K562 (cell line): ENCODE measurements around the gene RIPPLY3. TPM values are rescaled to one million over a fixed set of nuclear protein-coding genes. Genes with fewer than 3 reads are reported as not detected.
A peak's percentile ranks its signal among the peaks of the same experiment; 100 is the strongest.

Experiments
- CAMTA2 ChIP-seq: fragments of 250-450 bp; sonication (Bioruptor Pico); conservative IDR thresholded peaks from 2 replicates; pipeline ENCODE4 v1.5.1; 2022
- CBFA2T3 ChIP-seq: fragments of 450-650 bp; IDR thresholded peaks from 2 replicates; pipeline ENCODE4 v1.6.1; 2017
- ELK3 ChIP-seq: fragments of 450-650 bp; formaldehyde crosslinking; IDR thresholded peaks from 2 replicates; pipeline ENCODE4 v1.4.0; 2020; ENCODE audit warnings: mild to moderate bottlenecking
- ESRRB ChIP-seq: fragments of 250-450 bp; sonication (Bioruptor Pico); IDR thresholded peaks from 2 replicates; pipeline ENCODE4 v1.5.0; 2020; ENCODE audit warnings: mild to moderate bottlenecking, moderate library complexity, borderline replicate concordance
- HNRNPL ChIP-seq: fragments of 200-400 bp; formaldehyde crosslinking; IDR thresholded peaks from 2 replicates; pipeline ENCODE4 v1.6.1; 2017; ENCODE audit warnings: low read depth, mild to moderate bottlenecking, low read length
- MAFF ChIP-seq: IDR thresholded peaks from 2 replicates; pipeline ENCODE4 v1.6.1; 2012; ENCODE audit warnings: low read length, improper control_type of control experiment
- MLLT1 ChIP-seq, 2 experiments: fragments of 450-650 bp; IDR thresholded peaks; 2 replicates each; pipeline ENCODE4 v1.6.1; 2016
- PBX2 ChIP-seq, 2 experiments: IDR thresholded peaks in 1 of 2; conservative IDR thresholded peaks in 1 of 2; 2 replicates each; pipeline ENCODE4 v1.6.1; 2016; ENCODE audit warnings: low read depth in 2 of 2, mild to moderate bottlenecking in 1 of 2, missing compliant biosample characterization in 1 of 2, missing genetic modification characterization in 1 of 2, moderate library complexity in 1 of 2
- RAD51 ChIP-seq: fragments of 450-650 bp; IDR thresholded peaks from 2 replicates; pipeline ENCODE4 v1.7.1; 2016; ENCODE audit warnings: low read depth, mild to moderate bottlenecking, borderline replicate concordance
- SETDB1 ChIP-seq: IDR thresholded peaks from one replicate; pipeline ENCODE4 v1.6.1; 2012; ENCODE audit warnings: low read length, control low read depth, inconsistent platforms
- SRSF3 ChIP-seq: fragments of 200-400 bp; formaldehyde crosslinking; IDR thresholded peaks from 2 replicates; pipeline ENCODE4 v1.6.1; 2016; ENCODE audit warnings: mild to moderate bottlenecking, low read length, moderate library complexity; ENCODE audit not compliant: insufficient read depth
- TAF1 ChIP-seq: IDR thresholded peaks from 2 replicates; pipeline ENCODE4 v1.6.1; 2011; ENCODE audit warnings: mild to moderate bottlenecking, low read length, moderate library complexity; ENCODE audit not compliant: insufficient read depth, control insufficient read depth, severe bottlenecking; ENCODE audit errors: extremely low read depth
- TFAM ChIP-seq: fragments of 250-450 bp; sonication (Bioruptor Pico); conservative IDR thresholded peaks from 2 replicates; pipeline ENCODE4 v1.5.0; 2021; ENCODE audit warnings: mild to moderate bottlenecking, moderate library complexity
- TRIM24 ChIP-seq, 2 experiments: fragments of 450-650 bp; IDR thresholded peaks; 2 replicates each; pipeline ENCODE4 v1.6.1; 2016
- WHSC1 ChIP-seq: IDR thresholded peaks from one replicate; pipeline ENCODE4 v1.6.1; 2012; ENCODE audit warnings: low read length, control low read depth, inconsistent platforms
- ZBED1 ChIP-seq: IDR thresholded peaks from 2 replicates; pipeline ENCODE4 v1.6.1; 2014
- ZC3H11A ChIP-seq: IDR thresholded peaks from 2 replicates; pipeline ENCODE4 v1.6.1; 2012; ENCODE audit warnings: low read depth, low read length, improper control_type of control experiment
- ZNF23 ChIP-seq: fragments of 250-450 bp; sonication (Bioruptor Pico); IDR thresholded peaks from 2 replicates; pipeline ENCODE4 v1.4.0; 2020; ENCODE audit warnings: mild to moderate bottlenecking
- ZNF584 ChIP-seq: fragments of 200-800 bp; sonication (Bioruptor generic); IDR thresholded peaks from 2 replicates; pipeline ENCODE4 v1.6.1; 2016; ENCODE audit warnings: low read depth, mild to moderate bottlenecking, missing genetic modification characterization, missing compliant biosample characterization
- ZNF586 ChIP-seq: fragments of 450-650 bp; formaldehyde crosslinking; conservative IDR thresholded peaks from 2 replicates; pipeline ENCODE4 v1.4.0; 2020; ENCODE audit warnings: mild to moderate bottlenecking, moderate library complexity
- polyA plus RNA-seq, 8 experiments: library from polyadenylated mRNA; depleted of rRNA in 4 of 8; stranded (reverse) in 5 of 8; unstranded in 3 of 8; fragments of >200 nt; fragmentation: Nextera tagmentation in 2 of 8; fragmentation: Illumina TruSeq in 1 of 8; extraction: Ambion mirVana in 2 of 8; extraction: Trizol in 1 of 8; gene quantifications; 2 replicates each; pipeline versions ENCODE4 v1.2.1 to v1.2.3, GENCODE V29; 2011 to 2014; ENCODE audit warnings: inconsistent platforms in 1 of 8, missing spikeins in 1 of 8
- total RNA-seq, 7 experiments: library from RNA; depleted of rRNA in 6 of 7; stranded (reverse); fragments of >200 nt in 6 of 7; fragmentation: Illumina TruSeq in 2 of 7; extraction: Trizol in 2 of 7; gene quantifications; 2 replicates each; pipeline versions ENCODE4 v1.2.1 to v1.2.3, GENCODE V29; 2011 to 2021; ENCODE audit warnings: low replicate concordance in 1 of 7
- TF ChIP-seq, protein P1 (sequence below): fragments of 250-450 bp; sonication (Bioruptor Pico); IDR thresholded peaks from 2 replicates; pipeline ENCODE4 v1.9.0; 2021; ENCODE audit warnings: mild to moderate bottlenecking
- TF ChIP-seq, protein P2 (sequence below): fragments of 450-650 bp; IDR thresholded peaks from one replicate; pipeline ENCODE4 v1.6.1; 2018; ENCODE audit warnings: mild to moderate bottlenecking, moderate library complexity; ENCODE audit not compliant: partially characterized antibody

Gene RIPPLY3
- total and polyA plus RNA-seq, 9 of the 15 experiments (the other 6 are each of a cell fraction or from before 2014, with no cell fraction given) = not detected

GRCh38 chr21:37017951-37018679 lies 11.6 kb downstream of the RIPPLY3 start (continued):
- TF ChIP-seq PBX2 (CRISPR knock-in tag; IDR thresholded peaks at IDR 0.05; ENCODE audit: low read depth) = no peak
- TF ChIP-seq PBX2 (tag; conservative IDR thresholded peaks at IDR 0.05; ENCODE audit: low read depth) = peak; percentile 62
- no peak for TF ChIP-seq WHSC1
- peak; percentile 63 for TF ChIP-seq RAD51
- peak; percentile 56; the same call in 1 of the 2 replicates for TF ChIP-seq MAFF
- TF ChIP-seq, protein P1, sequence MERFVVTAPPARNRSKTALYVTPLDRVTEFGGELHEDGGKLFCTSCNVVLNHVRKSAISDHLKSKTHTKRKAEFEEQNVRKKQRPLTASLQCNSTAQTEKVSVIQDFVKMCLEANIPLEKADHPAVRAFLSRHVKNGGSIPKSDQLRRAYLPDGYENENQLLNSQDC (CRISPR knock-in tag) = no peak
- peak in 1 of 2 experiments; percentile 62; a peak in 1 of 4 replicates for TF ChIP-seq TRIM24 (IDR thresholded peaks at IDR 0.05)
- TF ChIP-seq, protein P2, sequence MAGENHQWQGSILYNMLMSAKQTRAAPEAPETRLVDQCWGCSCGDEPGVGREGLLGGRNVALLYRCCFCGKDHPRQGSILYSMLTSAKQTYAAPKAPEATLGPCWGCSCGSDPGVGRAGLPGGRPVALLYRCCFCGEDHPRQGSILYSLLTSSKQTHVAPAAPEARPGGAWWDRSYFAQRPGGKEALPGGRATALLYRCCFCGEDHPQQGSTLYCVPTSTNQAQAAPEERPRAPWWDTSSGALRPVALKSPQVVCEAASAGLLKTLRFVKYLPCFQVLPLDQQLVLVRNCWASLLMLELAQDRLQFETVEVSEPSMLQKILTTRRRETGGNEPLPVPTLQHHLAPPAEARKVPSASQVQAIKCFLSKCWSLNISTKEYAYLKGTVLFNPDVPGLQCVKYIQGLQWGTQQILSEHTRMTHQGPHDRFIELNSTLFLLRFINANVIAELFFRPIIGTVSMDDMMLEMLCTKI = no peak
- TF ChIP-seq MLLT1 (IDR thresholded peaks at IDR 0.05) = no peak
- no peak for TF ChIP-seq CAMTA2 (CRISPR knock-in tag)
- TF ChIP-seq SETDB1 = no peak
- no peak for TF ChIP-seq ESRRB (CRISPR knock-in tag)
- TF ChIP-seq CBFA2T3 = peak; percentile 87
- no peak for TF ChIP-seq SRSF3
- no peak for TF ChIP-seq ELK3 (CRISPR knock-in tag)
- no peak for TF ChIP-seq TAF1
- TF ChIP-seq ZNF23 (CRISPR knock-in tag) = no peak
- TF ChIP-seq HNRNPL = no peak
- TF ChIP-seq ZNF586 = no peak
- no peak for TF ChIP-seq TFAM
- no peak for TF ChIP-seq ZNF584 (CRISPR knock-in tag)
- no peak for TF ChIP-seq ZC3H11A
- TF ChIP-seq ZBED1 = no peak
